GM19452 (cell line): ENCODE data around the gene CRIP2.

Experiments used
- ATAC-seq: cut with Tn5 transposase; IDR thresholded peaks from one replicate; pipeline ENCODE4 v1.9.1; 2021; ENCODE audit not compliant: unreplicated experiment

CRIP2 gene

GRCh38 chr14:105497671-105498429 is 23.2 kb downstream of the CRIP2 start:
- no peak for ATAC-seq

- ATAC-seq = no peak
Observed at GRCh38 chr14:105498430-105499255, 24.0 kb downstream of the CRIP2 start.

- ATAC-seq = no peak
Observed at GRCh38 chr14:105499256-105500035, 24.8 kb downstream of the CRIP2 start.

DNA sequence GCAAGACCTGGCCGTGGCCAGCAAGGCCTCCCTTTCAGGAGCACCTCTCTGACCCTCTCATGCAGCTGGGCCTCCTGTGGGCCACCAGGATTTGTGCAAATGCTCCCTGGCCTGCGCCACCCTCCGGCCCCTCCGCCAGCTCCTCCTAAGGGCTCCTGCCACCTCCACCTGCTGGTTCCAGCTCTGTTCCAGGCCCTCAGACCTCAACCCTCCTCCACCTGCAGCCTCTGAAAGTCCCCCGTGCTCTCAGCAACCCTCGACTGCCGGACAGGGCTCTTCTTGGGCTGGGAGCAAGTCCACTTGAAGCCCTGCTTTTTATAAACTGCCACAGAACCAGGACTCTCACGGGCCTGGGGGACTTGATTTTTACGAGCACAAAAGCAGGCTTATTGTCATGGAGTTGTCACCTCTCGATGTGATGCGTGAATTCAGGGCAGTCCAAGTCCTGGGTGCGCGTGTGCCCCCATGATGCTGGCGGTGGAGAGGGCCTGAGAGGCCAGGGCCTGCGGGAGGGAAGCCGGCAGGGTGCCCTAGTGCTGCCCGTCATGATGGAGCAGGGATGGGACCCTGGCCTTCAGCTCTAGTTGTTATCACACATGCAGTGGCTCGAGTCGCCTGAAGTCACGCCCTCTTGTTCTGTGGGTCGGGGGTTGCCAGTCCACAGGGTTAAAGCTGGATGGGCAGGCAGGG is 25.6 kb downstream of the CRIP2 start:
- no peak for ATAC-seq

DNA sequence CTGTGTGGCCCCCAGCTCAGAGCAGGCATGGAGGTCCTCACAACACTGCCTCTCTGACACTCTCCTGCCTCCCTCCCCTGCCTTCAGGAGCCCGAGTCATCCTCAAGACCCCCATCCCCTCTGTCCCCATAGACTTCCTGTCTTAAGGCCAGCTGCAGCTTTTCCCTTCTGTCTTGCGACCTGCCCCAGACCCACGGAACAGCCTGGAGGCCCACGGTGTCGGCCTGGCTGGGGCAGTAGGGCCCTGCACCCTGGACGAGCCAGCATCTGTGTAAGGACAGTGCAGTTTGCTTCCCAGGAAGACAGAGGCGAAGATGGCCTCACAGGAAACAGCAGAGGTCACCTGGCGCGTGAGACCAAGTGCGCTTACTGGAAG is 26.1 kb downstream of the CRIP2 start:
- ATAC-seq = no peak

DNA sequence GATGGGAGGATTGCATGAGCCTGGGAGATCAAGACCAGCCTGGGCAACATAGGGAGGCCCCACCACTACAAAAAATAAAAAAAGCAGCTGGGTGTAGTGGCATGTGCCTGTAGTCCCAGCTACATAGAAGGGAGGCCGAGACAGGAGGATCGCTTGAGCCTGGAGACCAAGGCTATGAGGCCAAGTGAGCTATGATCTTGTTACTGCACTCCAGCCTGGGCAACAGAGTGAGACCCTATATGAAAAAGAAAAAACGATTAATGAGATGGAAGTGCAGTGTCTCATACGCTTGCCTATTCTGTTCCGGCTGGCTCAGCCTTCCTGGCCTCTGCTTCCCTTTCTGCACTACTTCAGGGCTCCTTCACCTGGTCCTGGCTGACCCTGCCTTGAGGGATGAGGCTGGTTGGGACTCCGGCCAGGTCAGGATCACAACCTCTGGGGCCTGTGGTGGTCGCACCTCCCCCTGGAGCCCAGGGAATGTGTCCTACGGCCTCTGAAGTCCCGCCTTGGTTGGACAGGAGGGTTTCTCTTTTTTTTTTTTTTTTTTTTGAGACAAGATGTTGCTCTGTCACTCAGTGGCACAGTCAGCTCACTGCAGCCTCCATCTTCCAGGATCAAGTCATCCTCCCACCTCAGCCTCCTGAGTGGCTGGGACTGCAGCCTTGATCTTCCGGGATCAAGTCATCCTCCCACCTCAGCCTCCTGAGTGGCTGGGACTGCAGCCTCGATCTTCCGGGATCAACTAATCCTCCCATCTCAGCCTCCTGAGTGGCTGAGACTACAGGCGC is 27.1 kb downstream of the CRIP2 start:
- ATAC-seq = no peak

DNA sequence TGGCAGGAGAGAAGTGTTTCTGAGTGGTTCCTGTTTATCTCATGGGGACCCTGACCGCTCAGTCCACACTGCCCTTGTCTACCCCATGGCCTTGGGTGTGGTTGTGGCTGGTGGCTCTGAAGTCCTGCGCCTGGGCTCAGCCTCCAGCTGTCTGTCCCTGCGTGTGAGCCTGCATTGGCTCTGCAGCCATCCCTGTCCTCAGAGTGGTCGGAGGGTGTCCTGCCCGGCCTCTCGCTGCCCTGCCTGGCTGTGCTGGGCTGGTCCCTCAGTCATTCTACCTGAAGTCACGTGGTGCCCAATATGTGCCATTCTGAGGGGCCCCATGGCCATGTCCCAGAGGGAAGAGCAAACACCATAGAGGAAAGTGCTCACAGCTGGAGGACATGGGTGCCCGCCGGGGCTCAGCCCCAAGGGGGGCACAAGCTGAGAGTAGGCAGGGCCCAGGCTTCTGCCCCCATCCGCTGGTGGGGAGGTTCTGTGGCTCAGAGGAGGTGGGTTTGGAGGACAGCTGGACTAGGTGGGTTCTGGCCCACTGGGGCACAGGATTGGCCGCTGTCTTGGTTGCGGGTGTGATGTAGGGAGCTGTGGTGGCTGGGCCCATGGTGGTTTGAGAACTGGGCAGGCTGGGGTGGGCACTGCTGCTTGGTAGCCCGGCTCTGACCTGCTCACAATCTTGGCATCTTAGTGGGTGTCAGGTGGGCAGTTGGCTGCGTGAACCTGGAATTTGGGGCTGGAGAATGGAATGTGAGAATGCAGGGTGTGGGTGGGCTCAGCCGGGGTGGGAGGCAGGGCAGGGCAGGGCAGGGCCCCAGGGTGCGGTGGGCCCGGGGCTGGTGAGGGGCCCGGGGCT is 28.1 kb downstream of the CRIP2 start:
- no peak for ATAC-seq

GRCh38 chr14:105503296-105503640 is 28.6 kb downstream of the CRIP2 start:
- ATAC-seq = no peak

- ATAC-seq = no peak
Observed at GRCh38 chr14:105503935-105504692, 29.5 kb downstream of the CRIP2 start.

DNA sequence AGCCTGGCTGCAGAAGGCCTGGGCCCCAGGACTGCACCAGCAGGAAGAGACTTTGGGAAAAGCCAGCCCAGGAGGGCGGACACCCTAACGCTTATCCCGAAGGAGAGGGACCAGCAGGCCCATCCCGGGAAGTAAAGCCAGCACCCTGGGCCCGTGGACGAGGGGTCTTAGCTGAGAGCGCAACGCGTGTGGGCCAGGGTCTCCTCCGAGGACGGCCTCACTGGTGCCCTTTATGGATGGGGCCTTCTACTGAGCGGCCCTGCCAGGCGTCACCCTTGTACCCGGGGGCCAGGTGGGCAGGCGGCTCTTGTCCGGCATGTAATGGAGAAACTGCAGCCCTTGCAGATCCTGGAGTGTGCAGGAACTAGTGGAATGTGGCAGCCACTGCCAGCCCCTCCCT is 30.5 kb downstream of the CRIP2 start:
- ATAC-seq = no peak

DNA sequence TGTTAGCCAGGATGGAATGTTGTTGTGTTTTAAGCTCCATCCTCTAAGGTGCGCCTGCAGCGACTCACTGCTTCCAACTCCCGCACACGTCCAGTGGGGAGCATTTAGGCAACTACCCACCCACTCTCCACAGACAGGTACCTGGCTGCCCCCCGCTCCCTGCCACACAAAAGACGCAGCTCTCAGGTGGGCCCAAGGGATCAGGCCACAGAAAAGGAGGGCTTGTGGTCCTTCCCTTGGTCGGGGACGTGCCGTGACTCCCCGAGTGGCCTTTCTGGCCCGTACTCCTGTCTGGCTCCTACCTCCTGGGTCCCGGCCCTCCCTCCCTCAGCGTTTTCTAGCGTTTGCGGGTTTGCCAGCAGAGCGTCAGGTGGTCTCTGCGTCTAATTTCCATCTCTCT is 32.6 kb downstream of the CRIP2 start:
- no peak for ATAC-seq

GRCh38 chr14:105508069-105508468 is 33.4 kb downstream of the CRIP2 start:
- ATAC-seq = no peak

GRCh38 chr14:105508601-105509000 is 34.0 kb downstream of the CRIP2 start:
- ATAC-seq = no peak

GRCh38 chr14:105517096-105517495 is 42.5 kb downstream of the CRIP2 start:
- ATAC-seq = no peak

- no peak for ATAC-seq
Observed at GRCh38 chr14:105519946-105520698, 45.5 kb downstream of the CRIP2 start.

DNA sequence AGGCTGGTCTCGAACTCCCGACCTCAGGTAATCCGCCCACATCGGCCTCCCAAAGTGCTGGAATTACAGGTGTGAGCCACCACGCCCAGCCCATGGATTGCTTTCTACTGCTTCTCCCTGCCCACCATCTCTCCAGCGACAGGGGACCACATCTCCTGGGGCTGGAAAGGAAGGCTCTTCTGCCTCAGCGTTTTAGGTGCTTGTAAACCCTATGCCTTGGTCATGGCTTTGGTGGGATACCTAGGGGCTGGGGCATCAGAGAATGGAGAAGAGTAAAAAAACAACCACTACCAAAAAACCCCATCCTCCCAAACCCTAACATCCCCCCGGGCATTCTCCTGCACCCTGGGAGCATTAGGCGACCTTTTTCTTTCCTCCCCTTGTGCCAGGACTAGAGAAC is 50.7 kb downstream of the CRIP2 start:
- no peak for ATAC-seq

- no peak for ATAC-seq
Observed at GRCh38 chr14:105525861-105526775, 51.5 kb downstream of the CRIP2 start, which contains the start of gene TMEM121. TSS of gene TMEM121 (plus strand) at chr14:105526583. CDS start at chr14:105528835, 2,252 bp downstream.
